ENCODE data around the gene ACOX1. TPM values are rescaled to one million over a fixed set of nuclear protein-coding genes. Genes with fewer than 3 reads are reported as not detected.

Gene ACOX1
- total and polyA plus RNA-seq, 2 experiments from 2014 or later = 17.4 to 36.3 TPM

- H3K9me2 ChIP-seq (ENCODE audit: insufficient read depth) = no peaks in the 10 kb centered on the region
- in situ Hi-C loops (cut with MboI) = no loop called here
- WGBS, 2 experiments (ENCODE audit: low coverage in 1 of 2, low lambda C conversion rate in 2 of 2, missing lambda C conversion rate in 2 of 2) = 82 to 85% methylated on average over 6 of the region's 6 CpGs
- H3K27me3 ChIP-seq (replicated peaks; ENCODE audit: insufficient read depth) = no peaks in the 10 kb centered on the region
- DNase-seq = no peak
- H3F3A ChIP-seq (ENCODE audit: insufficient read depth) = peaks cover 4% of the 10 kb centered on the region
- H3K9ac ChIP-seq = no peak overlapping the region
- peaks cover 68% of the 10 kb centered on the region for H3K36me3 ChIP-seq (ENCODE audit: low read depth)
- H3K4me1 ChIP-seq (ENCODE audit: insufficient read depth) = peaks cover 9% of the 10 kb centered on the region
- no peak overlapping the region for H3K27ac ChIP-seq
- TF ChIP-seq EZH2 (IDR thresholded peaks at IDR 0.05; ENCODE audit: insufficient read depth, poor library complexity, severe bottlenecking) = no peak
- no peak overlapping the region for H3K4me2 ChIP-seq (ENCODE audit: unreplicated experiment)
- H3K79me2 ChIP-seq (ENCODE audit: insufficient read depth) = no peaks in the 10 kb centered on the region
- H3K4me3 ChIP-seq = no peak overlapping the region
- H2AFZ ChIP-seq = no peak overlapping the region
- no peaks in the 10 kb centered on the region for H4K20me1 ChIP-seq (ENCODE audit: insufficient read depth)
- H3K9me3 ChIP-seq (ENCODE audit: low read depth) = no peaks in the 10 kb centered on the region
Observed at GRCh38 chr17:75950421-75950820, 28.5 kb downstream of the ACOX1 start.

- Histone ChIP-seq H3K36me3 (ENCODE audit: low read depth) (peaks cover 40% of the 10 kb centered on the region), H4K20me1 (ENCODE audit: insufficient read depth) (no peaks in the 10 kb centered on the region), H3K79me2 (ENCODE audit: insufficient read depth) (no peaks in the 10 kb centered on the region), H3F3A (ENCODE audit: insufficient read depth) (peaks cover 15% of the 10 kb centered on the region), H2AFZ (no peak overlapping the region), H3K4me1 (ENCODE audit: insufficient read depth) (0 out of 2 replicates have a peak, but pooled peaks cover 6% of the 10 kb centered on the region), H3K9ac (no peak overlapping the region), H3K27ac (no peak overlapping the region), H3K9me2 (ENCODE audit: insufficient read depth) (no peaks in the 10 kb centered on the region), H3K4me2 (ENCODE audit: unreplicated experiment) (no peak overlapping the region), H3K27me3 (replicated peaks; ENCODE audit: insufficient read depth) (no peaks in the 10 kb centered on the region), H3K4me3 (no peak overlapping the region), H3K9me3 (ENCODE audit: low read depth) (no peaks in the 10 kb centered on the region)
- no peak for TF ChIP-seq EZH2 (IDR thresholded peaks at IDR 0.05; ENCODE audit: insufficient read depth, poor library complexity, severe bottlenecking)
- no peak for TF ChIP-seq EZH2phosphoT487 (IDR thresholded peaks at IDR 0.05; ENCODE audit: insufficient read depth, low read depth)
- DNase-seq = no peak
- 63% methylated on average over 2 of the region's 2 CpGs for WGBS, 2 experiments (ENCODE audit: low coverage in 1 of 2, low lambda C conversion rate in 2 of 2, missing lambda C conversion rate in 2 of 2)
- in situ Hi-C loops (cut with MboI) = no loop called here
Observed at GRCh38 chr17:75945211-75945610, 33.8 kb downstream of the ACOX1 start.

- H3K36me3 ChIP-seq (ENCODE audit: low read depth) = peaks cover 27% of the 10 kb centered on the region
- no peak for DNase-seq
- H3K27me3 ChIP-seq (replicated peaks; ENCODE audit: insufficient read depth) = no peaks in the 10 kb centered on the region
- no peaks in the 10 kb centered on the region for H3K9me2 ChIP-seq (ENCODE audit: insufficient read depth)
- H3F3A ChIP-seq (ENCODE audit: insufficient read depth) = peaks cover 15% of the 10 kb centered on the region
- no peak overlapping the region for H2AFZ ChIP-seq
- H3K27ac ChIP-seq = no peak overlapping the region
- TF ChIP-seq EZH2 (IDR thresholded peaks at IDR 0.05; ENCODE audit: insufficient read depth, poor library complexity, severe bottlenecking) = no peak
- no peak for TF ChIP-seq EZH2phosphoT487 (IDR thresholded peaks at IDR 0.05; ENCODE audit: insufficient read depth, low read depth)
- no peaks in the 10 kb centered on the region for H3K79me2 ChIP-seq (ENCODE audit: insufficient read depth)
- 0 out of 2 replicates have a peak, but pooled peaks cover 6% of the 10 kb centered on the region for H3K4me1 ChIP-seq (ENCODE audit: insufficient read depth)
- no peak overlapping the region for H3K4me2 ChIP-seq (ENCODE audit: unreplicated experiment)
- in situ Hi-C loops (cut with MboI) = no loop called here
- H3K9ac ChIP-seq = no peak overlapping the region
- H3K9me3 ChIP-seq (ENCODE audit: low read depth) = no peaks in the 10 kb centered on the region
- WGBS, 2 experiments (ENCODE audit: low coverage in 1 of 2, low lambda C conversion rate in 2 of 2, missing lambda C conversion rate in 2 of 2) = 100% methylated on average over 1 of the region's 1 CpG
- no peaks in the 10 kb centered on the region for H4K20me1 ChIP-seq (ENCODE audit: insufficient read depth)
- no peak overlapping the region for H3K4me3 ChIP-seq
Observed at GRCh38 chr17:75943491-75943890, 35.5 kb downstream of the ACOX1 start.

GRCh38 chr17:75942473-75942872 lies 36.5 kb downstream of the ACOX1 start:
- in situ Hi-C loops (cut with MboI) = no loop called here

GRCh38 chr17:75941442-75941819 lies 37.5 kb downstream of the ACOX1 start:
- H3K79me2 ChIP-seq (ENCODE audit: insufficient read depth) = no peaks in the 10 kb centered on the region
- H3K9me3 ChIP-seq (ENCODE audit: low read depth) = no peaks in the 10 kb centered on the region
- peak overlapping the region; percentile 61 for H3K27ac ChIP-seq
- H3K9ac ChIP-seq = peak overlapping the region; percentile 92
- peak overlapping the region; percentile 97 for H3K4me3 ChIP-seq
- in situ Hi-C loops (cut with MboI) = no loop called here
- peak overlapping the region; percentile 60 for H2AFZ ChIP-seq
- peaks cover 11% of the 10 kb centered on the region for H3K36me3 ChIP-seq (ENCODE audit: low read depth)
- H4K20me1 ChIP-seq (ENCODE audit: insufficient read depth) = no peaks in the 10 kb centered on the region
- 0 out of 2 replicates have a peak, but pooled peaks cover 6% of the 10 kb centered on the region for H3K4me1 ChIP-seq (ENCODE audit: insufficient read depth)
- TF ChIP-seq EZH2 (IDR thresholded peaks at IDR 0.05; ENCODE audit: insufficient read depth, poor library complexity, severe bottlenecking) = no peak
- TF ChIP-seq EZH2phosphoT487 (IDR thresholded peaks at IDR 0.05; ENCODE audit: insufficient read depth, low read depth) = no peak
- H3K4me2 ChIP-seq (ENCODE audit: unreplicated experiment) = peak overlapping the region; percentile 76
- no peaks in the 10 kb centered on the region for H3K9me2 ChIP-seq (ENCODE audit: insufficient read depth)
- H3K27me3 ChIP-seq (replicated peaks; ENCODE audit: insufficient read depth) = no peaks in the 10 kb centered on the region
- peaks cover 15% of the 10 kb centered on the region for H3F3A ChIP-seq (ENCODE audit: insufficient read depth)
- WGBS, 2 experiments (ENCODE audit: low coverage in 1 of 2, low lambda C conversion rate in 2 of 2, missing lambda C conversion rate in 2 of 2) = 14 to 26% methylated on average over 6 of the region's 6 CpGs
- no peak for DNase-seq

More at GRCh38 chr17:75942473-75942872, 36.5 kb downstream of the ACOX1 start:
- no peak overlapping the region for H2AFZ ChIP-seq
- WGBS, 2 experiments (ENCODE audit: low coverage in 1 of 2, low lambda C conversion rate in 2 of 2, missing lambda C conversion rate in 2 of 2) = 97% methylated on average over 4 of the region's 4 CpGs
- no peak overlapping the region for H3K4me3 ChIP-seq
- H3F3A ChIP-seq (ENCODE audit: insufficient read depth) = peaks cover 15% of the 10 kb centered on the region
- TF ChIP-seq EZH2 (IDR thresholded peaks at IDR 0.05; ENCODE audit: insufficient read depth, poor library complexity, severe bottlenecking) = no peak
- no peak for TF ChIP-seq EZH2phosphoT487 (IDR thresholded peaks at IDR 0.05; ENCODE audit: insufficient read depth, low read depth)
- no peaks in the 10 kb centered on the region for H3K9me2 ChIP-seq (ENCODE audit: insufficient read depth)
- 0 out of 2 replicates have a peak, but pooled peaks cover 6% of the 10 kb centered on the region for H3K4me1 ChIP-seq (ENCODE audit: insufficient read depth)
- no peak overlapping the region for H3K9ac ChIP-seq
- H4K20me1 ChIP-seq (ENCODE audit: insufficient read depth) = no peaks in the 10 kb centered on the region
- H3K27ac ChIP-seq = no peak overlapping the region
- H3K27me3 ChIP-seq (replicated peaks; ENCODE audit: insufficient read depth) = no peaks in the 10 kb centered on the region
- peaks cover 21% of the 10 kb centered on the region for H3K36me3 ChIP-seq (ENCODE audit: low read depth)
- no peaks in the 10 kb centered on the region for H3K9me3 ChIP-seq (ENCODE audit: low read depth)
- no peaks in the 10 kb centered on the region for H3K79me2 ChIP-seq (ENCODE audit: insufficient read depth)
- DNase-seq = no peak
- no peak overlapping the region for H3K4me2 ChIP-seq (ENCODE audit: unreplicated experiment)

Measured in GM23248 (cell line).